Activated T-helper 2 cell treated with anti-CD3 and anti-CD28 coated beads, Interferon-gamma antibody, Interleukin-2, Interleukin-4, amounts not matched to agents 10 μg/mL and 5 μg/mL and 100 μg/mL, durations not matched to agents 14 hours and 24 hours and 36 hours (primary cell): Measurements from ENCODE around the gene CCDC51. TPM values are rescaled to one million over a fixed set of nuclear protein-coding genes. Genes with fewer than 3 reads are reported as not detected.
A peak's percentile ranks its signal among the peaks of the same experiment; 100 is the strongest.

Source experiments
- DNase-seq: peaks from one replicate; pipeline ENCODE4 v3.0.0; 2021; ENCODE audit warnings: low spot score
- H3K27ac Mint-ChIP-seq: one replicate; pipeline ENCODE4 v1.8.0; 2021; ENCODE audit warnings: mixed read lengths
- H3K27me3 Mint-ChIP-seq: one replicate; pipeline ENCODE4 v1.8.0; 2021; ENCODE audit warnings: low read depth, mixed read lengths
- H3K36me3 Mint-ChIP-seq: one replicate; pipeline ENCODE4 v1.8.0; 2021; ENCODE audit warnings: low read depth, mixed read lengths
- H3K4me1 Mint-ChIP-seq: one replicate; pipeline ENCODE4 v1.8.0; 2021; ENCODE audit warnings: low read depth, mixed read lengths
- H3K4me3 Mint-ChIP-seq: one replicate; pipeline ENCODE4 v1.8.0; 2021; ENCODE audit warnings: low read depth, mild to moderate bottlenecking, moderate library complexity, mixed read lengths
- H3K9me3 Mint-ChIP-seq: one replicate; pipeline ENCODE4 v1.8.0; 2021; ENCODE audit warnings: mixed read lengths
- intact Hi-C: fragments of 100-400 bp; cut with micrococcal nuclease; formaldehyde crosslinking; loops from one replicate; pipeline ENCODE4 v1.15.1; 2023
- total RNA-seq: library from RNA; stranded (reverse); gene quantifications from 2 replicates; pipeline ENCODE4 v1.2.3, GENCODE V29; 2022

The CCDC51 gene
- total RNA-seq, 1 donor from 2014 or later: 22.2 TPM

GRCh38 chr3:48411606-48412374, 28.1 kb downstream of the CCDC51 start:
- Mint-ChIP-seq H3K27me3 (no peaks in the 10 kb centered on the region), H3K9me3 (no peaks in the 10 kb centered on the region), H3K4me3 (no peak overlapping the region), H3K4me1 (no peaks in the 10 kb centered on the region), H3K27ac (no peak overlapping the region), H3K36me3 (no peaks in the 10 kb centered on the region)
- intact Hi-C loops: no loop called here
- DNase-seq: no peak

- Mint-ChIP-seq H3K36me3 (no peaks in the 10 kb centered on the region), H3K9me3 (no peaks in the 10 kb centered on the region), H3K27me3 (no peaks in the 10 kb centered on the region), H3K4me1 (no peaks in the 10 kb centered on the region), H3K27ac (no peak overlapping the region), H3K4me3 (no peak overlapping the region)
- no peak for DNase-seq
- intact Hi-C loops: no loop called here
These were observed 28.8 kb downstream of the CCDC51 start for GRCh38 chr3:48411041-48411588.

- intact Hi-C loops: no loop called here
- Mint-ChIP-seq H3K4me3 (no peak overlapping the region), H3K36me3 (no peaks in the 10 kb centered on the region), H3K4me1 (no peaks in the 10 kb centered on the region), H3K27ac (no peak overlapping the region), H3K27me3 (no peaks in the 10 kb centered on the region), H3K9me3 (no peaks in the 10 kb centered on the region)
- DNase-seq: no peak
These were observed 29.5 kb downstream of the CCDC51 start for GRCh38 chr3:48410205-48411040.

GRCh38 chr3:48409291-48410201, 30.4 kb downstream of the CCDC51 start:
- H3K36me3 Mint-ChIP-seq: no peaks in the 10 kb centered on the region
- no peak for DNase-seq
- no peak overlapping the region for H3K27ac Mint-ChIP-seq
- H3K4me1 Mint-ChIP-seq: no peaks in the 10 kb centered on the region
- no peaks in the 10 kb centered on the region for H3K27me3 Mint-ChIP-seq
- no peak overlapping the region for H3K4me3 Mint-ChIP-seq
- H3K9me3 Mint-ChIP-seq: no peaks in the 10 kb centered on the region
- intact Hi-C loops: no loop called here

GRCh38 chr3:48408823-48409281, 31.1 kb downstream of the CCDC51 start:
- H3K4me3 Mint-ChIP-seq: no peak overlapping the region
- H3K27ac Mint-ChIP-seq: no peak overlapping the region
- H3K4me1 Mint-ChIP-seq: no peaks in the 10 kb centered on the region
- intact Hi-C loops: no loop called here
- no peaks in the 10 kb centered on the region for H3K36me3 Mint-ChIP-seq
- no peaks in the 10 kb centered on the region for H3K9me3 Mint-ChIP-seq
- no peaks in the 10 kb centered on the region for H3K27me3 Mint-ChIP-seq
- no peak for DNase-seq

- no peaks in the 10 kb centered on the region for H3K27me3 Mint-ChIP-seq
- intact Hi-C loops: no loop called here
- H3K27ac Mint-ChIP-seq: no peak overlapping the region
- H3K36me3 Mint-ChIP-seq: no peaks in the 10 kb centered on the region
- no peak overlapping the region for H3K4me3 Mint-ChIP-seq
- no peaks in the 10 kb centered on the region for H3K9me3 Mint-ChIP-seq
- H3K4me1 Mint-ChIP-seq: no peaks in the 10 kb centered on the region
- no peak for DNase-seq
These were observed 32.3 kb downstream of the CCDC51 start for GRCh38 chr3:48407542-48408099.

GRCh38 chr3:48406443-48407431, 33.2 kb downstream of the CCDC51 start:
- Mint-ChIP-seq H3K4me1 (no peaks in the 10 kb centered on the region), H3K27me3 (no peaks in the 10 kb centered on the region), H3K9me3 (no peaks in the 10 kb centered on the region), H3K4me3 (no peak overlapping the region), H3K36me3 (no peaks in the 10 kb centered on the region), H3K27ac (no peak overlapping the region)
- intact Hi-C loops: no loop called here
- DNase-seq: peak; percentile 4

- intact Hi-C loops: no loop called here
- H3K27ac Mint-ChIP-seq: no peak overlapping the region
- H3K4me3 Mint-ChIP-seq: no peak overlapping the region
- DNase-seq: no peak
- H3K4me1 Mint-ChIP-seq: no peaks in the 10 kb centered on the region
- no peaks in the 10 kb centered on the region for H3K27me3 Mint-ChIP-seq
- no peaks in the 10 kb centered on the region for H3K36me3 Mint-ChIP-seq
- no peaks in the 10 kb centered on the region for H3K9me3 Mint-ChIP-seq
These were observed 33.9 kb downstream of the CCDC51 start for GRCh38 chr3:48405971-48406370.

GRCh38 chr3:48405343-48405881, 34.5 kb downstream of the CCDC51 start:
- Mint-ChIP-seq H3K9me3 (no peaks in the 10 kb centered on the region), H3K27ac (no peak overlapping the region), H3K36me3 (no peaks in the 10 kb centered on the region), H3K4me3 (no peak overlapping the region), H3K27me3 (no peaks in the 10 kb centered on the region), H3K4me1 (no peaks in the 10 kb centered on the region)
- intact Hi-C loops: no loop called here
- peak; percentile 7 for DNase-seq

- no peaks in the 10 kb centered on the region for H3K36me3 Mint-ChIP-seq
- H3K4me1 Mint-ChIP-seq: no peaks in the 10 kb centered on the region
- no peaks in the 10 kb centered on the region for H3K27me3 Mint-ChIP-seq
- DNase-seq: peak; percentile 6
- intact Hi-C loops: loop anchor here (5.0 kb wide), 1 partner anchor 233 kb away; the partner anchor contains the start of gene SLC26A6
- H3K27ac Mint-ChIP-seq: no peak overlapping the region
- no peak overlapping the region for H3K4me3 Mint-ChIP-seq
- no peaks in the 10 kb centered on the region for H3K9me3 Mint-ChIP-seq
These were observed 35.2 kb downstream of the CCDC51 start for GRCh38 chr3:48404440-48405342.
